HepG2 (cell line): ENCODE results near the gene STK11. TPM values are rescaled to one million over a fixed set of nuclear protein-coding genes. Genes with fewer than 3 reads are reported as not detected.
A peak's percentile ranks its signal among the peaks of the same experiment; 100 is the strongest.

Experiments
- AKAP8 ChIP-seq: sonication (generic); formaldehyde crosslinking; IDR thresholded peaks from 2 replicates; pipeline ENCODE4 v1.5.1; 2020; ENCODE audit warnings: mild to moderate bottlenecking, missing genetic modification reagents
- GATAD2A ChIP-seq: IDR thresholded peaks from 2 replicates; pipeline ENCODE4 v1.6.1; 2016
- KAT7 ChIP-seq: IDR thresholded peaks from 2 replicates; pipeline ENCODE4 v1.6.1; 2018; ENCODE audit warnings: borderline replicate concordance, missing compliant biosample characterization
- KMT2A ChIP-seq: sonication (generic); formaldehyde crosslinking; IDR thresholded peaks from 2 replicates; pipeline ENCODE4 v1.4.0; 2020; ENCODE audit warnings: missing genetic modification reagents
- NRL ChIP-seq: sonication (generic); formaldehyde crosslinking; IDR thresholded peaks from 2 replicates; pipeline ENCODE4 v1.5.0; 2020; ENCODE audit warnings: missing genetic modification reagents, mild to moderate bottlenecking, moderate library complexity, borderline replicate concordance
- PATZ1 ChIP-seq: sonication (generic); formaldehyde crosslinking; IDR thresholded peaks from 2 replicates; pipeline ENCODE4 v1.4.0; 2020; ENCODE audit warnings: missing genetic modification reagents
- PRDM15 ChIP-seq: sonication (generic); formaldehyde crosslinking; IDR thresholded peaks from 2 replicates; pipeline ENCODE4 v1.4.0; 2020; ENCODE audit warnings: missing genetic modification reagents
- RBM39 ChIP-seq: fragments of 200-400 bp; formaldehyde crosslinking; IDR thresholded peaks from one replicate; pipeline ENCODE4 v1.6.1; 2018; ENCODE audit warnings: antibody characterized with exemption, mild to moderate bottlenecking, low read depth, low read length; ENCODE audit not compliant: poor library complexity, severe bottlenecking
- RCOR2 ChIP-seq: IDR thresholded peaks from 2 replicates; pipeline ENCODE4 v1.6.1; 2016; ENCODE audit warnings: missing biosample characterization, missing genetic modification reagents
- SIN3A ChIP-seq: IDR thresholded peaks from 2 replicates; pipeline ENCODE4 v1.6.1; 2011; ENCODE audit warnings: low read depth, mild to moderate bottlenecking, control low read depth, low read length, borderline replicate concordance
- TBX2 ChIP-seq: sonication (generic); formaldehyde crosslinking; IDR thresholded peaks from 2 replicates; pipeline ENCODE4 v1.5.0; 2020; ENCODE audit warnings: missing genetic modification reagents, mild to moderate bottlenecking, borderline replicate concordance
- THRA ChIP-seq: sonication (generic); formaldehyde crosslinking; IDR thresholded peaks from 2 replicates; pipeline ENCODE4 v1.4.0; 2020; ENCODE audit warnings: missing genetic modification reagents, borderline replicate concordance
- WIZ ChIP-seq: sonication (generic); formaldehyde crosslinking; IDR thresholded peaks from 2 replicates; pipeline ENCODE4 v1.5.1; 2020; ENCODE audit warnings: mild to moderate bottlenecking, missing genetic modification reagents
- ZNF251 ChIP-seq: sonication (generic); formaldehyde crosslinking; IDR thresholded peaks from 2 replicates; pipeline ENCODE4 v1.9.0; 2021; ENCODE audit warnings: mild to moderate bottlenecking, missing genetic modification reagents
- ZNF281 ChIP-seq: sonication (generic); formaldehyde crosslinking; IDR thresholded peaks from 2 replicates; pipeline ENCODE4 v1.4.0; 2020; ENCODE audit warnings: missing genetic modification reagents, borderline replicate concordance
- ZNF556 ChIP-seq: sonication (generic); formaldehyde crosslinking; IDR thresholded peaks from 2 replicates; pipeline ENCODE4 v1.4.0; 2020; ENCODE audit warnings: mild to moderate bottlenecking, missing genetic modification reagents, borderline replicate concordance
- ZSCAN20 ChIP-seq: sonication (generic); formaldehyde crosslinking; IDR thresholded peaks from 2 replicates; pipeline ENCODE4 v1.4.0; 2020; ENCODE audit warnings: missing genetic modification reagents, mild to moderate bottlenecking, borderline replicate concordance
- polyA plus RNA-seq, 8 experiments: library from polyadenylated mRNA; depleted of rRNA in 3 of 8; stranded (reverse) in 7 of 8; unstranded in 1 of 8; fragments of >200 nt; fragmentation: Illumina TruSeq in 4 of 8; extraction: Trizol in 4 of 8; gene quantifications; 2 replicates each; pipeline versions ENCODE4 v1.2.1 to v1.2.3, GENCODE V29; 2011 to 2016; ENCODE audit warnings: low read depth in 4 of 8, missing spikeins in 1 of 8, mixed read lengths in 1 of 8; ENCODE audit not compliant: insufficient read depth in 1 of 8
- total RNA-seq, 5 experiments: library from RNA; depleted of rRNA; stranded (reverse); fragments of >200 nt; fragmentation: Illumina TruSeq; extraction: Trizol; gene quantifications; 2 replicates each; pipeline ENCODE4 v1.2.3, GENCODE V29; 2016; ENCODE audit warnings: low read depth in 1 of 5

The STK11 gene
- total and polyA plus RNA-seq, 2 of the 13 experiments (the other 11 are each of a cell fraction or from before 2014, with no cell fraction given): 27.5 to 43.6 TPM

GRCh38 chr19:1251330-1252220 is 46.0 kb downstream of the STK11 start (continued):
- TF ChIP-seq THRA (peak; percentile 80; the same call in 1 of the 2 replicates), RCOR2 (CRISPR knock-in tag) (no peak), GATAD2A (CRISPR knock-in tag) (no peak), KMT2A (CRISPR knock-in tag) (0 out of 2 replicates have a peak, but pooled peaks have one; percentile 10), RBM39 (peak; percentile 59), PATZ1 (CRISPR knock-in tag) (peak; percentile 85), KAT7 (CRISPR knock-in tag) (0 out of 2 replicates have a peak, but pooled peaks have one; percentile 39), PRDM15 (CRISPR knock-in tag) (peak; percentile 56; the same call in 1 of the 2 replicates), ZSCAN20 (CRISPR knock-in tag) (no peak), AKAP8 (CRISPR knock-in tag) (peak; percentile 73; the same call in 1 of the 2 replicates), ZNF281 (peak; percentile 92), SIN3A (no peak; the same call in 1 of the 2 replicates), ZNF556 (CRISPR knock-in tag) (0 out of 2 replicates have a peak, but pooled peaks have one; percentile 6), WIZ (CRISPR knock-in tag) (peak; percentile 64; the same call in 1 of the 2 replicates), TBX2 (CRISPR knock-in tag) (peak; percentile 7; the same call in 1 of the 2 replicates), NRL (peak; percentile 2; the same call in 1 of the 2 replicates), ZNF251 (CRISPR knock-in tag) (no peak)
